ENCODE results near the gene PPP1R12B. TPM values are rescaled to one million over a fixed set of nuclear protein-coding genes. Genes with fewer than 3 reads are reported as not detected.

PPP1R12B gene
- polyA plus RNA-seq, 1 donor (not counting 4 experiments of a cell fraction or from before 2014, with no cell fraction given) = 6.9 TPM

DNA sequence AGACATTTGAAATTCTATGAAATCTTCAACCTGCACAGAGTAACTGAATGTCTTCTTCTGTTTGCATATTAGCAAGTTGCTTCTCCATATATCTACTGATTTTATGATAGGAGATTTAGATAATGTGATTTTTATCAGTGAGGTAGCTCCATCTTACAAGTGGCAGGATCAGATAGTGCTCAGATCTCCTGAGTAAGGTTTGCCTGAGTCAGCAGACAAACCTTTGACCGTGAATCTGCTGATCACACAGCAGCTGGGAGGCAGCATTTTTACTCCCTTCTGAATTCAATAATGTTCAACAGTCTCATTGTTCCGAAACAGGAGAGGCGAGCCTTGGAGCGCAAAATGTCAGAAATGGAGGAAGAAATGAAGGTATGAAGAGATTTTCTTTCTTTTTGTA lies 220.3 kb downstream of the PPP1R12B start:
- peaks cover 29% of the 10 kb centered on the region for H3K4me1 ChIP-seq (ENCODE audit: control insufficient read depth, extremely low read depth, insufficient read depth, low read length)
- no peak overlapping the region for H3K4me3 ChIP-seq (ENCODE audit: control insufficient read depth in 2 of 3, extremely low read depth in 1 of 3, insufficient read depth in 2 of 3, low read depth in 1 of 3, low read length in 3 of 3)
- dilution Hi-C loops (cut with MboI; ENCODE audit: extremely low pct_ligation_motif_present, low sequenced_read_pairs) = no loop called here
- DNase-seq (ENCODE audit: low read depth, low spot score) (no peak), FAIRE-seq (no peak)
- no peak overlapping the region for H2AFZ ChIP-seq (ENCODE audit: control insufficient read depth, low read length)
- no peaks in the 10 kb centered on the region for H3K27me3 ChIP-seq (ENCODE audit: control insufficient read depth, extremely low read depth, insufficient read depth, low read length)
- H3K9ac ChIP-seq (ENCODE audit: control insufficient read depth, extremely low read depth, insufficient read depth, low read length) = no peak overlapping the region
- no peak for TF ChIP-seq CTCF (optimal IDR thresholded peaks at IDR 0.05 in 1 of 3, IDR thresholded peaks at IDR 0.05 in 1 of 3, conservative IDR thresholded peaks at IDR 0.05 in 1 of 3; ENCODE audit: extremely low read depth in 1 of 3, insufficient read depth in 2 of 3, low read length in 3 of 3)
- no peak for TF ChIP-seq EZH2 (IDR thresholded peaks at IDR 0.05; ENCODE audit: low read length)
- no peak overlapping the region for H3K27ac ChIP-seq (ENCODE audit: control insufficient read depth, insufficient read depth, low read length)
- H3K9me3 ChIP-seq (ENCODE audit: control insufficient read depth, low read depth, low read length) = no peaks in the 10 kb centered on the region
- peak overlapping the region; percentile 46 for H3K4me2 ChIP-seq (ENCODE audit: control insufficient read depth, extremely low read depth, insufficient read depth, low read depth, low read length)
- H3K9me1 ChIP-seq (ENCODE audit: control insufficient read depth, extremely low read depth, insufficient read depth, low read length) = no peaks in the 10 kb centered on the region
- no peaks in the 10 kb centered on the region for H4K20me1 ChIP-seq (ENCODE audit: control insufficient read depth, extremely low read depth, insufficient read depth, low read length)
- no peaks in the 10 kb centered on the region for H3K79me2 ChIP-seq (ENCODE audit: control insufficient read depth, insufficient read depth, low read length)
- peaks cover 2 to 3% of the 10 kb centered on the region in 2 experiments for H3K36me3 ChIP-seq (ENCODE audit: control insufficient read depth in 2 of 2, extremely low read depth in 1 of 2, insufficient read depth in 2 of 2, low read length in 2 of 2)

- Histone ChIP-seq H3K36me3 (ENCODE audit: control insufficient read depth in 2 of 2, extremely low read depth in 1 of 2, insufficient read depth in 2 of 2, low read length in 2 of 2) (peaks cover 2 to 3% of the 10 kb centered on the region in 2 experiments), H3K9me1 (ENCODE audit: control insufficient read depth, extremely low read depth, insufficient read depth, low read length) (no peaks in the 10 kb centered on the region), H3K4me1 (ENCODE audit: control insufficient read depth, extremely low read depth, insufficient read depth, low read length) (peaks cover 29% of the 10 kb centered on the region), H3K27ac (ENCODE audit: control insufficient read depth, insufficient read depth, low read length) (no peak overlapping the region), H3K4me2 (ENCODE audit: control insufficient read depth, extremely low read depth, insufficient read depth, low read depth, low read length) (peak overlapping the region; percentile 46), H3K9me3 (ENCODE audit: control insufficient read depth, low read depth, low read length) (no peaks in the 10 kb centered on the region), H3K79me2 (ENCODE audit: control insufficient read depth, insufficient read depth, low read length) (no peaks in the 10 kb centered on the region), H3K4me3 (ENCODE audit: control insufficient read depth in 2 of 3, extremely low read depth in 1 of 3, insufficient read depth in 2 of 3, low read depth in 1 of 3, low read length in 3 of 3) (no peak overlapping the region), H2AFZ (ENCODE audit: control insufficient read depth, low read length) (no peak overlapping the region), H3K9ac (ENCODE audit: control insufficient read depth, extremely low read depth, insufficient read depth, low read length) (no peak overlapping the region), H4K20me1 (ENCODE audit: control insufficient read depth, extremely low read depth, insufficient read depth, low read length) (no peaks in the 10 kb centered on the region), H3K27me3 (ENCODE audit: control insufficient read depth, extremely low read depth, insufficient read depth, low read length) (no peaks in the 10 kb centered on the region)
- DNase-seq (ENCODE audit: low read depth, low spot score) = no peak
- peak; percentile 48 for FAIRE-seq
- dilution Hi-C loops (cut with MboI; ENCODE audit: extremely low pct_ligation_motif_present, low sequenced_read_pairs) = no loop called here
- TF ChIP-seq EZH2 (IDR thresholded peaks at IDR 0.05; ENCODE audit: low read length) (no peak), CTCF (optimal IDR thresholded peaks at IDR 0.05 in 1 of 3, IDR thresholded peaks at IDR 0.05 in 1 of 3, conservative IDR thresholded peaks at IDR 0.05 in 1 of 3; ENCODE audit: extremely low read depth in 1 of 3, insufficient read depth in 2 of 3, low read length in 3 of 3) (no peak)
Measured at GRCh38 chr1:202569393-202570322, 221.2 kb downstream of the PPP1R12B start.

Data from keratinocyte (primary cell).